ENCODE results near the gene GLIPR1L1. TPM values are rescaled to one million over a fixed set of nuclear protein-coding genes. Genes with fewer than 3 reads are reported as not detected.

The GLIPR1L1 gene
- total RNA-seq, 1 experiment from 2014 or later: not detected

DNA sequence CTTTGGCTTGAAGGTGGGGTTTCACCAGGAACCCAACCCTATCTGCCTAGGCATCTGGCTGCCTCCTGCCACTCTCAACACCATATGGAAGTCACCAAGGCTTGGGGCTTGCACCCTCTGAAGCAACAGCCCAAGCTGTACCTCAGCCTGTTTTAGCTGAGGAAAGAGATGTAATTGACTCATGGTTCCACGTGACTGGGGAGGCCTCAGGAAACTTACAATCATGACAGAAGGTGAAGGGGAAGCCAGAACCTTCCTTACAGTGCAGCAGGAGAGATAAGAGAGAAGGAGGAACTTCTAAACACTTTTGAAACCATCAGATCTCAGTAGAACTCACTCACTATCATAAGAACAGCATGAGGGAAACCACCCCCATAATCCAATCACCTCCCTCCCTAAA, 26.9 kb downstream of the GLIPR1L1 start:
- Mint-ChIP-seq H3K4me1 (peaks cover 16% of the 10 kb centered on the region), H3K36me3 (peaks cover 8% of the 10 kb centered on the region), H3K9me3 (peaks cover 34% of the 10 kb centered on the region), H3K27ac (no peak overlapping the region), H3K27me3 (ENCODE audit: low read depth) (no peaks in the 10 kb centered on the region), H3K4me3 (no peak overlapping the region)
- ChIA-PET POLR2A (no interaction called here), CTCF (no interaction called here)
- DNase-seq (ENCODE audit: low spot score) (no peak), ATAC-seq (no peak)
- TF ChIP-seq ZNF671 (CRISPR knock-in tag; IDR thresholded peaks at IDR 0.05): no peak
- TF ChIP-seq ARID4B (CRISPR knock-in tag; IDR thresholded peaks at IDR 0.05; ENCODE audit: borderline replicate concordance): no peak
- TF ChIP-seq E2F5 (CRISPR knock-in tag; IDR thresholded peaks at IDR 0.05): no peak
- no peak for TF ChIP-seq ZNF232 (CRISPR knock-in tag; IDR thresholded peaks at IDR 0.05)
- TF ChIP-seq, protein P1, sequence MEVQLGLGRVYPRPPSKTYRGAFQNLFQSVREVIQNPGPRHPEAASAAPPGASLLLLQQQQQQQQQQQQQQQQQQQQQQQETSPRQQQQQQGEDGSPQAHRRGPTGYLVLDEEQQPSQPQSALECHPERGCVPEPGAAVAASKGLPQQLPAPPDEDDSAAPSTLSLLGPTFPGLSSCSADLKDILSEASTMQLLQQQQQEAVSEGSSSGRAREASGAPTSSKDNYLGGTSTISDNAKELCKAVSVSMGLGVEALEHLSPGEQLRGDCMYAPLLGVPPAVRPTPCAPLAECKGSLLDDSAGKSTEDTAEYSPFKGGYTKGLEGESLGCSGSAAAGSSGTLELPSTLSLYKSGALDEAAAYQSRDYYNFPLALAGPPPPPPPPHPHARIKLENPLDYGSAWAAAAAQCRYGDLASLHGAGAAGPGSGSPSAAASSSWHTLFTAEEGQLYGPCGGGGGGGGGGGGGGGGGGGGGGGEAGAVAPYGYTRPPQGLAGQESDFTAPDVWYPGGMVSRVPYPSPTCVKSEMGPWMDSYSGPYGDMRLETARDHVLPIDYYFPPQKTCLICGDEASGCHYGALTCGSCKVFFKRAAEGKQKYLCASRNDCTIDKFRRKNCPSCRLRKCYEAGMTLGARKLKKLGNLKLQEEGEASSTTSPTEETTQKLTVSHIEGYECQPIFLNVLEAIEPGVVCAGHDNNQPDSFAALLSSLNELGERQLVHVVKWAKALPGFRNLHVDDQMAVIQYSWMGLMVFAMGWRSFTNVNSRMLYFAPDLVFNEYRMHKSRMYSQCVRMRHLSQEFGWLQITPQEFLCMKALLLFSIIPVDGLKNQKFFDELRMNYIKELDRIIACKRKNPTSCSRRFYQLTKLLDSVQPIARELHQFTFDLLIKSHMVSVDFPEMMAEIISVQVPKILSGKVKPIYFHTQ (CRISPR knock-in tag; IDR thresholded peaks at IDR 0.05): no peak
- no peak for TF ChIP-seq GRHL2 (CRISPR knock-in tag; IDR thresholded peaks at IDR 0.05; ENCODE audit: insufficient replicate concordance, severe bottlenecking)
- TF ChIP-seq E2F1 (CRISPR knock-in tag; IDR thresholded peaks at IDR 0.05): no peak
- no peak for TF ChIP-seq ZNF423 (CRISPR knock-in tag; IDR thresholded peaks at IDR 0.05)
- no peak for TF ChIP-seq FOXJ3 (CRISPR knock-in tag; IDR thresholded peaks at IDR 0.05; ENCODE audit: borderline replicate concordance)
- no peak for TF ChIP-seq CDX4 (CRISPR knock-in tag; IDR thresholded peaks at IDR 0.05; ENCODE audit: borderline replicate concordance)
- TF ChIP-seq ATF3 (CRISPR knock-in tag; conservative IDR thresholded peaks at IDR 0.05): no peak
- TF ChIP-seq CREM (CRISPR knock-in tag; IDR thresholded peaks at IDR 0.05): no peak
- no peak for TF ChIP-seq MXD4 (CRISPR knock-in tag; IDR thresholded peaks at IDR 0.05; ENCODE audit: borderline replicate concordance)
- TF ChIP-seq, protein P2, sequence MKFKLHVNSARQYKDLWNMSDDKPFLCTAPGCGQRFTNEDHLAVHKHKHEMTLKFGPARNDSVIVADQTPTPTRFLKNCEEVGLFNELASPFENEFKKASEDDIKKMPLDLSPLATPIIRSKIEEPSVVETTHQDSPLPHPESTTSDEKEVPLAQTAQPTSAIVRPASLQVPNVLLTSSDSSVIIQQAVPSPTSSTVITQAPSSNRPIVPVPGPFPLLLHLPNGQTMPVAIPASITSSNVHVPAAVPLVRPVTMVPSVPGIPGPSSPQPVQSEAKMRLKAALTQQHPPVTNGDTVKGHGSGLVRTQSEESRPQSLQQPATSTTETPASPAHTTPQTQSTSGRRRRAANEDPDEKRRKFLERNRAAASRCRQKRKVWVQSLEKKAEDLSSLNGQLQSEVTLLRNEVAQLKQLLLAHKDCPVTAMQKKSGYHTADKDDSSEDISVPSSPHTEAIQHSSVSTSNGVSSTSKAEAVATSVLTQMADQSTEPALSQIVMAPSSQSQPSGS (CRISPR knock-in tag; IDR thresholded peaks at IDR 0.05; ENCODE audit: borderline replicate concordance, low read depth): no peak
- no peak for TF ChIP-seq ZNF281 (CRISPR knock-in tag; IDR thresholded peaks at IDR 0.05)
- TF ChIP-seq SOX15 (CRISPR knock-in tag; IDR thresholded peaks at IDR 0.05): no peak
- TF ChIP-seq, protein P3, sequence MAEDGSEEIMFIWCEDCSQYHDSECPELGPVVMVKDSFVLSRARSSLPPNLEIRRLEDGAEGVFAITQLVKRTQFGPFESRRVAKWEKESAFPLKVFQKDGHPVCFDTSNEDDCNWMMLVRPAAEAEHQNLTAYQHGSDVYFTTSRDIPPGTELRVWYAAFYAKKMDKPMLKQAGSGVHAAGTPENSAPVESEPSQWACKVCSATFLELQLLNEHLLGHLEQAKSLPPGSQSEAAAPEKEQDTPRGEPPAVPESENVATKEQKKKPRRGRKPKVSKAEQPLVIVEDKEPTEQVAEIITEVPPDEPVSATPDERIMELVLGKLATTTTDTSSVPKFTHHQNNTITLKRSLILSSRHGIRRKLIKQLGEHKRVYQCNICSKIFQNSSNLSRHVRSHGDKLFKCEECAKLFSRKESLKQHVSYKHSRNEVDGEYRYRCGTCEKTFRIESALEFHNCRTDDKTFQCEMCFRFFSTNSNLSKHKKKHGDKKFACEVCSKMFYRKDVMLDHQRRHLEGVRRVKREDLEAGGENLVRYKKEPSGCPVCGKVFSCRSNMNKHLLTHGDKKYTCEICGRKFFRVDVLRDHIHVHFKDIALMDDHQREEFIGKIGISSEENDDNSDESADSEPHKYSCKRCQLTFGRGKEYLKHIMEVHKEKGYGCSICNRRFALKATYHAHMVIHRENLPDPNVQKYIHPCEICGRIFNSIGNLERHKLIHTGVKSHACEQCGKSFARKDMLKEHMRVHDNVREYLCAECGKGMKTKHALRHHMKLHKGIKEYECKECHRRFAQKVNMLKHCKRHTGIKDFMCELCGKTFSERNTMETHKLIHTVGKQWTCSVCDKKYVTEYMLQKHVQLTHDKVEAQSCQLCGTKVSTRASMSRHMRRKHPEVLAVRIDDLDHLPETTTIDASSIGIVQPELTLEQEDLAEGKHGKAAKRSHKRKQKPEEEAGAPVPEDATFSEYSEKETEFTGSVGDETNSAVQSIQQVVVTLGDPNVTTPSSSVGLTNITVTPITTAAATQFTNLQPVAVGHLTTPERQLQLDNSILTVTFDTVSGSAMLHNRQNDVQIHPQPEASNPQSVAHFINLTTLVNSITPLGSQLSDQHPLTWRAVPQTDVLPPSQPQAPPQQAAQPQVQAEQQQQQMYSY (CRISPR knock-in tag; IDR thresholded peaks at IDR 0.05): no peak
